HepG2 (cell line): Measurements from ENCODE around the gene AGR2. TPM values are rescaled to one million over a fixed set of nuclear protein-coding genes. Genes with fewer than 3 reads are reported as not detected.

Experiments
- ATAC-seq: fragments of 200-7000 bp; cut with Tn5 transposase; 3 replicates; pipeline ENCODE4 v1.9.1; 2020; ENCODE audit warnings: mild to moderate bottlenecking, moderate library complexity
- BruUV-seq: library from RNA; stranded (reverse); fragments of 400-500 nt; replicated peaks from 2 replicates; lab custom pipeline; 2021; lab: Mats Ljungman, UMichigan
- CTCF ChIA-PET: fragments of 300-600 bp; formaldehyde crosslinking; extraction: SDS; loops from one replicate; lab custom pipeline; 2021; ENCODE audit warnings: low total read pairs, inconsistent platforms, low intra/inter-chr PET ratio; lab: Yijun Ruan, JAX
- POLR2A ChIA-PET: fragments of 350-600 bp; sonication (Branson Sonifier 250); formaldehyde crosslinking; loops from one replicate; lab custom pipeline; 2020; ENCODE audit warnings: antibody characterized with exemption, inconsistent platforms; lab: Yijun Ruan, JAX
- DNase-seq: peaks from one replicate; pipeline ENCODE4 v3.0.0-alpha.2; 2015; ENCODE audit warnings: low spot score
- FAIRE-seq: peaks from 3 replicates; lab custom pipeline; 2011; peaks lifted over from hg19 to GRCh38; lab: Jason Lieb, UNC
- H2AFZ ChIP-seq: one replicate; pipeline ENCODE4 v1.6.1; 2011; ENCODE audit warnings: low read length, inconsistent platforms
- H3K27ac ChIP-seq: fragments of 300-600 bp; 3 replicates; pipeline ENCODE4 v1.8.0; 2011; ENCODE audit warnings: mixed run types, mild to moderate bottlenecking, mixed read lengths, low read length, inconsistent platforms; ENCODE audit not compliant: insufficient read depth; ENCODE audit errors: extremely low read length
- H3K27me3 ChIP-seq, 2 experiments: fragments of 200-600 bp in 1 of 2; 2 replicates in 1 of 2; 3 replicates in 1 of 2; pipeline versions ENCODE4 v1.6.0 to v1.8.0; 2011; ENCODE audit warnings: low read length in 2 of 2, mild to moderate bottlenecking in 2 of 2, moderate library complexity in 2 of 2, inconsistent platforms in 1 of 2; ENCODE audit not compliant: insufficient read depth in 2 of 2, control insufficient read depth in 1 of 2
- H3K36me3 ChIP-seq, 2 experiments: fragments of 200-600 bp in 1 of 2; replicated peaks in 1 of 2; 2 replicates in 1 of 2; 3 replicates in 1 of 2; pipeline versions ENCODE4 v1.5.1 to v1.8.0; 2011; ENCODE audit warnings: low read length in 2 of 2, inconsistent platforms in 1 of 2; ENCODE audit not compliant: insufficient read depth in 2 of 2, control insufficient read depth in 1 of 2
- H3K4me1 ChIP-seq: 2 replicates; pipeline ENCODE4 v1.5.1; 2012; ENCODE audit warnings: low read length, inconsistent platforms; ENCODE audit not compliant: insufficient read depth
- H3K4me2 ChIP-seq: 2 replicates; pipeline ENCODE4 v1.6.0; 2011; ENCODE audit warnings: low read depth, low read length, inconsistent platforms
- H3K4me3 ChIP-seq, 3 experiments: fragments of 200-600 bp in 1 of 3; sonication (generic), shearing (Covaris generic) in 1 of 3; replicated peaks in 1 of 3; 2 replicates each; pipeline ENCODE4 v1.5.1; 2011 to 2016; ENCODE audit warnings: low read length in 3 of 3, inconsistent platforms in 2 of 3, low read depth in 2 of 3, mild to moderate bottlenecking in 2 of 3, control low read depth in 1 of 3, mixed read lengths in 1 of 3; ENCODE audit not compliant: insufficient read depth in 1 of 3
- H3K79me2 ChIP-seq: one replicate; pipeline ENCODE4 v1.6.1; 2011; ENCODE audit warnings: low read length, inconsistent platforms; ENCODE audit not compliant: insufficient read depth
- H3K9ac ChIP-seq: 2 replicates; pipeline ENCODE4 v1.6.0; 2011; ENCODE audit warnings: mild to moderate bottlenecking, low read depth, low read length, inconsistent platforms; ENCODE audit not compliant: insufficient read depth
- H3K9me3 ChIP-seq: 2 replicates; pipeline ENCODE4 v1.5.1; 2012; ENCODE audit warnings: mild to moderate bottlenecking, low read length
- H4K20me1 ChIP-seq: 2 replicates; pipeline ENCODE4 v1.6.0; 2011; ENCODE audit warnings: inconsistent platforms, mild to moderate bottlenecking, low read length, moderate library complexity; ENCODE audit not compliant: insufficient read depth
- ZNF33B ChIP-seq: sonication (generic); formaldehyde crosslinking; IDR thresholded peaks from 2 replicates; pipeline ENCODE4 v1.5.1; 2020; ENCODE audit warnings: mild to moderate bottlenecking, missing genetic modification reagents
- ZNF496 ChIP-seq: sonication (generic); formaldehyde crosslinking; IDR thresholded peaks from 2 replicates; pipeline ENCODE4 v1.8.1; 2023; ENCODE audit warnings: mild to moderate bottlenecking, moderate library complexity, missing genetic modification reagents; ENCODE audit not compliant: insufficient replicate concordance
- WGBS: methylation state at CpG from one replicate; pipeline ENCODE4 v1.1.6; 2017; ENCODE audit warnings: low lambda C conversion rate; 5-methylcytosine and 5-hydroxymethylcytosine counted together
- in situ Hi-C: cut with HindIII; loops from 2 replicates; pipeline ENCODE4 v1.10.0; 2017; ENCODE audit warnings: low pct_unique_long_range_greater_than_20kb; ENCODE audit not compliant: extremely low pct_ligation_motif_present
- intact Hi-C: fragments of 100-400 bp; cut with micrococcal nuclease; formaldehyde crosslinking; loops from one replicate; pipeline ENCODE4 v1.10.0; 2022; ENCODE audit not compliant: unreplicated experiment
- polyA plus RNA-seq, 8 experiments: library from polyadenylated mRNA; depleted of rRNA in 3 of 8; stranded (reverse) in 7 of 8; unstranded in 1 of 8; fragments of >200 nt; fragmentation: Illumina TruSeq in 4 of 8; extraction: Trizol in 4 of 8; gene quantifications; 2 replicates each; pipeline versions ENCODE4 v1.2.1 to v1.2.3, GENCODE V29; 2011 to 2016; ENCODE audit warnings: low read depth in 4 of 8, missing spikeins in 1 of 8, mixed read lengths in 1 of 8; ENCODE audit not compliant: insufficient read depth in 1 of 8
- total RNA-seq, 5 experiments: library from RNA; depleted of rRNA; stranded (reverse); fragments of >200 nt; fragmentation: Illumina TruSeq; extraction: Trizol; gene quantifications; 2 replicates each; pipeline ENCODE4 v1.2.3, GENCODE V29; 2016; ENCODE audit warnings: low read depth in 1 of 5
- TF ChIP-seq, protein P1 (sequence below): sonication (generic); formaldehyde crosslinking; IDR thresholded peaks from 2 replicates; pipeline ENCODE4 v1.4.0; 2020; ENCODE audit warnings: missing genetic modification reagents

Gene AGR2
- total and polyA plus RNA-seq, 2 of the 13 experiments (the other 11 are each of a cell fraction or from before 2014, with no cell fraction given), result 1.7 to 2.9 TPM

DNA sequence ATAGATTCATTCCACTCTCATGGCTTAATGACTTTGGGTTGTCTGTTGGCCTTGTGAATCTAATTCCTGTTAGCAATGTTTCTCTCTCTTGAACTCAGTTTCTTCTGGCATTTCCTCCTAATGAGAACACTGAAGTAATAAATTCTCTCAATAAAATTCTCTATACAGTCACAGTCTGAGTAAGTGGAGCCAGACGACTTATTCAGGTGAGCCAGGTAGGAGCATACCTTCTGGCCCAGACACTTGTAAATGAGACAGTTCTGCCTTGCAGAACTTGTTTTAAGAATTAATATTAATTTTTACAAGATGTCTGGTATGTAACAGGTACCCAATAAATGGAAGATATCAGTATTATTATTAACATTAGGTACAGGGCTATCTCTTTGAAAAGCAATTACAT lies 28.6 kb upstream of the AGR2 start:
- CTCF ChIA-PET, result no interaction called here
- no peak for FAIRE-seq
- no TSS peak for BruUV-seq

More for the DNA sequence above, 28.6 kb upstream of the AGR2 start:
- intact Hi-C loops, result no loop called here
- in situ Hi-C loops, result no loop called here
- no peak overlapping the region for H3K4me3 ChIP-seq
- H3K79me2 ChIP-seq, result no peaks in the 10 kb centered on the region
- H3K9ac ChIP-seq, result no peak overlapping the region
- no peak overlapping the region for H3K4me2 ChIP-seq
- no peaks in the 10 kb centered on the region for H4K20me1 ChIP-seq
- H2AFZ ChIP-seq, result no peak overlapping the region
- DNase-seq (no peak), ATAC-seq (no peak)
- POLR2A ChIA-PET, result no interaction called here
- H3K4me1 ChIP-seq, result no peaks in the 10 kb centered on the region
- no peaks in the 10 kb centered on the region for H3K9me3 ChIP-seq
- WGBS, result 0% methylated on average over 1 of the region's 1 CpG
- TF ChIP-seq, protein P1, sequence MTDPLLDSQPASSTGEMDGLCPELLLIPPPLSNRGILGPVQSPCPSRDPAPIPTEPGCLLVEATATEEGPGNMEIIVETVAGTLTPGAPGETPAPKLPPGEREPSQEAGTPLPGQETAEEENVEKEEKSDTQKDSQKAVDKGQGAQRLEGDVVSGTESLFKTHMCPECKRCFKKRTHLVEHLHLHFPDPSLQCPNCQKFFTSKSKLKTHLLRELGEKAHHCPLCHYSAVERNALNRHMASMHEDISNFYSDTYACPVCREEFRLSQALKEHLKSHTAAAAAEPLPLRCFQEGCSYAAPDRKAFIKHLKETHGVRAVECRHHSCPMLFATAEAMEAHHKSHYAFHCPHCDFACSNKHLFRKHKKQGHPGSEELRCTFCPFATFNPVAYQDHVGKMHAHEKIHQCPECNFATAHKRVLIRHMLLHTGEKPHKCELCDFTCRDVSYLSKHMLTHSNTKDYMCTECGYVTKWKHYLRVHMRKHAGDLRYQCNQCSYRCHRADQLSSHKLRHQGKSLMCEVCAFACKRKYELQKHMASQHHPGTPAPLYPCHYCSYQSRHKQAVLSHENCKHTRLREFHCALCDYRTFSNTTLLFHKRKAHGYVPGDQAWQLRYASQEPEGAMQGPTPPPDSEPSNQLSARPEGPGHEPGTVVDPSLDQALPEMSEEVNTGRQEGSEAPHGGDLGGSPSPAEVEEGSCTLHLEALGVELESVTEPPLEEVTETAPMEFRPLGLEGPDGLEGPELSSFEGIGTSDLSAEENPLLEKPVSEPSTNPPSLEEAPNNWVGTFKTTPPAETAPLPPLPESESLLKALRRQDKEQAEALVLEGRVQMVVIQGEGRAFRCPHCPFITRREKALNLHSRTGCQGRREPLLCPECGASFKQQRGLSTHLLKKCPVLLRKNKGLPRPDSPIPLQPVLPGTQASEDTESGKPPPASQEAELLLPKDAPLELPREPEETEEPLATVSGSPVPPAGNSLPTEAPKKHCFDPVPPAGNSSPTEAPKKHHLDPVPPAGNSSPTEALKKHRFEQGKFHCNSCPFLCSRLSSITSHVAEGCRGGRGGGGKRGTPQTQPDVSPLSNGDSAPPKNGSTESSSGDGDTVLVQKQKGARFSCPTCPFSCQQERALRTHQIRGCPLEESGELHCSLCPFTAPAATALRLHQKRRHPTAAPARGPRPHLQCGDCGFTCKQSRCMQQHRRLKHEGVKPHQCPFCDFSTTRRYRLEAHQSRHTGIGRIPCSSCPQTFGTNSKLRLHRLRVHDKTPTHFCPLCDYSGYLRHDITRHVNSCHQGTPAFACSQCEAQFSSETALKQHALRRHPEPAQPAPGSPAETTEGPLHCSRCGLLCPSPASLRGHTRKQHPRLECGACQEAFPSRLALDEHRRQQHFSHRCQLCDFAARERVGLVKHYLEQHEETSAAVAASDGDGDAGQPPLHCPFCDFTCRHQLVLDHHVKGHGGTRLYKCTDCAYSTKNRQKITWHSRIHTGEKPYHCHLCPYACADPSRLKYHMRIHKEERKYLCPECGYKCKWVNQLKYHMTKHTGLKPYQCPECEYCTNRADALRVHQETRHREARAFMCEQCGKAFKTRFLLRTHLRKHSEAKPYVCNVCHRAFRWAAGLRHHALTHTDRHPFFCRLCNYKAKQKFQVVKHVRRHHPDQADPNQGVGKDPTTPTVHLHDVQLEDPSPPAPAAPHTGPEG (CRISPR knock-in tag), result no peak
- TF ChIP-seq ZNF496 (CRISPR knock-in tag) (no peak), ZNF33B (no peak)
- TF ChIP-seq, all 625 proteins: peak for 0
- Histone ChIP-seq H3K27ac (no peak overlapping the region), H3K27me3 (0 out of 5 replicates have a peak, but pooled peaks cover 0 to 3% of the 10 kb centered on the region in 2 experiments), H3K36me3 (no peaks in the 10 kb centered on the region)
